Measurements from ENCODE around the gene POLA1.

DNA sequence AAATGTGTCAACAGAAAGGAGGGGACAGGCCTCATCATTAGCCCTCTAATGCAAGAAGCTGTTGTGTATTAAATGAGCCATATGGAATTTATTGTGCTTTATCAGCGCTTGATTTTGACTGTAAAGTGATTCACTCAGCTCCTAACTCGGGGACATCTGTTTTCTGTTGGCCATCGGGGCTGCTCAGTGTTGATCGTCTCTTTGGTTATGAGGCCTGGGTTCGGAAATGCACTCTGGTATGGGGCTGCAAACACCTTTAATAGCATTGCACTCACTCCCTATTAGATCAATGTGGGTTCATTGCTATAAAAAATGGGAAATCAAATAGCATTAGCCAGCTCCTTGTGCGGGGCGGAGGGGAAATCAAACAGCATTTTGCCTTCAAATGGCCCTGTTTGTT, 315.7 kb downstream of the POLA1 start:
- no peak for TF ChIP-seq POLR2A (IDR thresholded peaks at IDR 0.05)
- TF ChIP-seq, protein P1, sequence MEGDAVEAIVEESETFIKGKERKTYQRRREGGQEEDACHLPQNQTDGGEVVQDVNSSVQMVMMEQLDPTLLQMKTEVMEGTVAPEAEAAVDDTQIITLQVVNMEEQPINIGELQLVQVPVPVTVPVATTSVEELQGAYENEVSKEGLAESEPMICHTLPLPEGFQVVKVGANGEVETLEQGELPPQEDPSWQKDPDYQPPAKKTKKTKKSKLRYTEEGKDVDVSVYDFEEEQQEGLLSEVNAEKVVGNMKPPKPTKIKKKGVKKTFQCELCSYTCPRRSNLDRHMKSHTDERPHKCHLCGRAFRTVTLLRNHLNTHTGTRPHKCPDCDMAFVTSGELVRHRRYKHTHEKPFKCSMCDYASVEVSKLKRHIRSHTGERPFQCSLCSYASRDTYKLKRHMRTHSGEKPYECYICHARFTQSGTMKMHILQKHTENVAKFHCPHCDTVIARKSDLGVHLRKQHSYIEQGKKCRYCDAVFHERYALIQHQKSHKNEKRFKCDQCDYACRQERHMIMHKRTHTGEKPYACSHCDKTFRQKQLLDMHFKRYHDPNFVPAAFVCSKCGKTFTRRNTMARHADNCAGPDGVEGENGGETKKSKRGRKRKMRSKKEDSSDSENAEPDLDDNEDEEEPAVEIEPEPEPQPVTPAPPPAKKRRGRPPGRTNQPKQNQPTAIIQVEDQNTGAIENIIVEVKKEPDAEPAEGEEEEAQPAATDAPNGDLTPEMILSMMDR (IDR thresholded peaks at IDR 0.05) = no peak

Data from heart left ventricle (tissue), 13 donors.